Dermis microvascular lymphatic vessel endothelial cell (primary cell): ENCODE data around the gene ARHGEF40. TPM values are rescaled to one million over a fixed set of nuclear protein-coding genes. Genes with fewer than 3 reads are reported as not detected.

Experiments
- DNase-seq, 2 donors: peaks; one replicate each; pipeline versions ENCODE4 v3.0.0 to v3.0.0-alpha.2; 2010; ENCODE audit warnings: low read depth in 2 of 2
- total RNA-seq: library from RNA; depleted of rRNA; stranded (reverse); fragments of >200 nt; gene quantifications from 2 replicates; pipeline ENCODE4 v1.2.1, GENCODE V29; 2014

Gene ARHGEF40
- total RNA-seq, 1 donor from 2014 or later = 6.2 TPM

DNA sequence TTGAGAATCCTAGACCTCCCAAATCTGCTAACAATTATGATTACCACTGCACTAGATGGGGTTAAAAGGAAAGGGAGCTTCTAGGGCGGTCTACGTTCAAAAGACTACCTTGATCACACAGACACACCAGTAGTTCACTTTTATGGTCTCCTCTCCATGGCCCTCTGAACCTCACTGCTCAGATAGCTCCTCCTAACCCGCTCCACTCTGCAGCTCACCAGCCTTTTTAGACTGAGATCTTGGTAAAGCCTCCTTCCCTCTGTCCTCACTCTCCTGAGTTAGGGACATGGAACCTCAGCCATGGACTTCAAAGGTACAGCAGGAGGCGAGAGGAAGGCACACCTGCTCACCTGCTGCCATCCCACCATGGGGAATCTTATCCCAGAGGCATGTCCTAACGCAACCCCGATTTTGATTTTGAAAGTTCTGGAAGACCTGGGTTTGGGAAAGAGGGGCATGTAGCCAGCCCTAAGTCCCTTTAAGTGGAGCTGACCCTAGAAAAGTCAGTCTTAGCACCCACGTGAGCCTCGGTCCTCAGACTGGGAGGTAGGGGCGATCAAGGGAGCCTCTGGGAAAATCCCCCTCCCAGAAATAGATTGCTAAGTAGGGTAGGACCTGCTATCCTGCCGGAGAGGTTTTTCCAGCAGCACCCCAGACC lies 27.0 kb downstream of the ARHGEF40 start:
- DNase-seq = no peak

DNA sequence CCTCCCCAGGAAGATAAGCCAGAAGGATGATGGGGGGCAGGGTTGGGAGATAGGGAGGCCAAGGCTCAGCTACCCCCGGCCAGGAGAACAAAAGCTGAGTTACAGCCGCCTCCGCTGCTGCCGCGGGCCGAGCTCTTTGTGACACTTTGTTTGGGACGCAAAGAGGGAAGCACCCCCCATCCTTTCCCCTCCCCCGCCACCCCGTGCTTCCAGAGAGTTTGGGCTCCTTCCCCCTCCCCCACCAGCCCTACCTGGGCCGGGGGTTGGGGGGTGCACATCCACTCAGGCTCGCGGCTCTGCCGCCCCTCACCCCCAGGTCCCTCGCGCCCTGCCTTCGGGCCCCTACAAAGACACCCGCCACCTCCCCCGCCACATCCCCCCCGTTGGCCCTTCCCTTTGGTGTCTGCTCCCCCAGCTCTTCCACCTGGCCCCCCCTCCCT lies 27.6 kb downstream of the ARHGEF40 start:
- DNase-seq = no peak

DNA sequence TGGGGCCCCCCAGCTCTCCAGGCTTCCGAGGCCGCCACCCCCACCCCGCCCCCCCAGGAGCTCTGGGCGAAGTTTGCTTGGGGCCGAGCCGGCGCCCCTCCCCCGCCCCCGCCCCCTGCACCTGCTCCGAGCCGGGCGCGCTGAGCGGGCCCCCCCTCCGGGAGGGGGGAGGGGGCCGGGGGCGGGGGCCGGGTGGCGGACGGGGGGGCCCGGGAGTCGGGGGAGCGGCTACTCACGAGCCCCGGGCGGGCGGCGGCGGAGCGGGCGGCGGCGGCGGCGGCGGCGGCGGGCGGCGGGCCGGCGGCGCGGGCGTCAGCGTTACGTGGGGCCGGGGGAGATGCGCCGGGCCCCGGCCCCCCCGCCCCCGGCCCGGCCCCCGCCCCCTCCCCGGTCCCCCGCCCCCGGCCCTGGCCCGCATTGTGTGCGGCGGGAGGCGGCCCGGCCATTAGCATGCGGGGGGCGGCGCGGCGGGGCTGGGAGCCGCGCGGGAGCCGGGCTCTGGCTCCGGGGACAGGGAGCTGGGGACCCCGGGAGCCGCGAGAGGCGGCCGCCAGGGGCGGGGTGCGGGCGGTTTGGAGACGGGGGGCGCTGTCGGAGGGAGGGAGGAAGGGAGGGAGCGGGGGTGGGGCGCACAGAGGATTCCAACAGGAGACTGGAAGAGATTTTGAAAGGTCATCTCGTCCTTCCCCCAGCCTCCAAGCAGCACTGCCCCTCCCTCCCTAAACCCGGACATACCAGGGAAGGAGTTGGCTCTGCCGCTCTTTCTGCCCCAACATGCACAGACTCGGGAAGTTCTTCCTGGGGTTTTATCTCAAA lies 28.2 kb downstream of the ARHGEF40 start, which contains the start of gene ZNF219:
Gene ZNF219, minus strand, starts transcription at position 580 of the 816 bp plus-strand sequence. CDS start 5,064 bp downstream, outside the sequence.
- DNase-seq = peak in 1 of 2 donors; percentile 49

DNA sequence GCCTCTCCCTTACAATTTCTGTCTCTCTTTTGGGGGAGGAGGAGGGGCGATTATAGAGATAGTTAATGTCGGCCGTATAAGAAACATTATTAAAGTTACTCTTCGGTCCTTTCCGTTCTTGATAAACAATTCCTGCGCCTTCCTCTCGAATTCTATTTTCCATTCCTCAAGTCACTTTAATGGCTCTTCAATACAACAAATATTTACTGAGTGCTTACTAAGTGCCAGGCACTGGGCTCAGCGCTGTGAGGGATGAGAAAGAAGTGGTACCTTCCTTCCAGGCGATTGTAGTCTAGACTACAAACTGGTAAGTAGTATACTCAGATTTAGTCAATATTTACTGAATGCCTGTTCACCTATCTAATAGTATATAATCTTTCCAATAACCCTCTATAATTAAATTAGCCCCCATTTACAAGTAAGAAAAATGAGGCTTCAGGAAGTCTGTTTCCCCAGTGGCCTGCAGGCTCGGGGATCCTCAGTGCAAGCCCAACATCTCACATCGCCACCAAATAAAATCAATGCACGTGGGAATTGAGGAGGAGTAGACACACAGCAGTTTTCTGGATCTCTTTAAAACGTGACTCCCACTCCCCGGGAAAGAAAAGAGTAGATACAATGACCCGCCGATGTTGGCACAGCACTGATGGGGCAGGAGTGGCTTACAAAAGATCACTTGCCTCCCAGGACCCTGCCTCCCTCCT lies 28.9 kb downstream of the ARHGEF40 start:
- DNase-seq = no peak

DNA sequence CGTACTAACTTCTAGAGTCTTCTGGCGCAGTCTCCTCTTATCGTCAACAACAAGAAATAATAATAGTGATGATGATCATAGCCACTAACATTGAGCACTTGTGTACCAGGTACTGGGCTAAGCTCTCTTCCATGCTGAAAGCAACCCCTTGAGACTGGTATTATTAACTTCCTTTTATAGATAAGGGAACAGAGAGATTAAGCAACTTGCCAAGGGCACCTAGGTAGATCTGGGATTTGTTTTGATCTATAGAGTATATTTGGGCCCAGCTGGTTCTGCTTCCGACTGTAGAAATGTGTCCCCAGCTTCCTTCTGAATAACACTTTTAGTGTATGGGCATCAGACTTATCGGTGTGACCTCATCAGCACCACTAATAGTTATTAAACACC lies 29.5 kb downstream of the ARHGEF40 start:
- no peak for DNase-seq

DNA sequence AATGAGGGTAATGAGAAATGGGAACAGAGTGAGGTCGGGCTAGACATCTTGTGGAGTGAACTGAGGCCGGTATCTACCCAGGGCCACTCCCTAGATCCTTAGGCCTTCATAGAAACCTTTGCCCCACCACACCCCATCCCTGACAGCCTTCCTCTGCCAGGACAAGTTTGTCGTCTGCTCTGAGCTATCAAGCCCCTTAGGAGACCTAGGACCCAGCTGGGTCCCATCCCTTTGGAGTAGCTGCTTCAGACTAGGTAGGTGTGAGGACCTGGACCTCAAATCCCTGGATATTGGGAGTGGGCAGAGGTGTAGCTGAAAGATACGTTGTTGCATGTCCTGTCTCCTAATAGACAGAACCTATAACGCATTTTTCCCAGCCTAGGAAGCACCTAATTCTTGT lies 30.8 kb downstream of the ARHGEF40 start, which contains the start of gene TMEM253:
Gene TMEM253, plus strand, starts transcription at position 136 of the 400 bp plus-strand sequence. CDS start 278 bp downstream, outside the sequence.
- DNase-seq = no peak

DNA sequence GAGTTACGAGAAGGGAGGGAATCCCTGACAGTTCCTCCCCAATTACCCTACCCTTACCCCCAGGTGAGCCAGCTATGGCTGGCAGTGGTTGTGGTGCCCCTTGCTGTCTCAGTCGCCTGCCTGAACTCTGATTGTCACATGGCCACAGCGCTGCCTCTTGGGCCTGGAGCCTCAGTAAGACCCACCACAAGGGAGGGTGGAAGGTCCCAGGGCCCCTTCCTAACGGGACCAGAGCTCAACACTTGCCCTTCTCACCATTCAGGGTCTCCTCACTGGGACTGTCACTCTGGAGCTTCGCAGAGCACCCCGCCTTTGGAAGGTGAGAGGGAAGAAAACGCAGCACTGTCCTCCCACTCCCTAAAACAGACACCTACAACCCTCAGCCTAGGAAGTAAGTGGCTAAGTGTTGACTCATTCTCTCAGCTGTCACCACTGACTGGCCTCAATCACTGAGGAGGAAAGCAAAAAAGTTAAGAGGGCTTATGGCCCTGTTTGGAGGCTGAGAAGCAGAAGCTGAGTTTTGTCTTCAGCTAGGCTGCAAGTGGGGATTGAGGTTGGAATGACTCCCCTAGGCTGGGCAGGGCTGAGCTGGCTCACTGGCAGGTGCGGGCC lies 31.8 kb downstream of the ARHGEF40 start:
- DNase-seq = no peak

DNA sequence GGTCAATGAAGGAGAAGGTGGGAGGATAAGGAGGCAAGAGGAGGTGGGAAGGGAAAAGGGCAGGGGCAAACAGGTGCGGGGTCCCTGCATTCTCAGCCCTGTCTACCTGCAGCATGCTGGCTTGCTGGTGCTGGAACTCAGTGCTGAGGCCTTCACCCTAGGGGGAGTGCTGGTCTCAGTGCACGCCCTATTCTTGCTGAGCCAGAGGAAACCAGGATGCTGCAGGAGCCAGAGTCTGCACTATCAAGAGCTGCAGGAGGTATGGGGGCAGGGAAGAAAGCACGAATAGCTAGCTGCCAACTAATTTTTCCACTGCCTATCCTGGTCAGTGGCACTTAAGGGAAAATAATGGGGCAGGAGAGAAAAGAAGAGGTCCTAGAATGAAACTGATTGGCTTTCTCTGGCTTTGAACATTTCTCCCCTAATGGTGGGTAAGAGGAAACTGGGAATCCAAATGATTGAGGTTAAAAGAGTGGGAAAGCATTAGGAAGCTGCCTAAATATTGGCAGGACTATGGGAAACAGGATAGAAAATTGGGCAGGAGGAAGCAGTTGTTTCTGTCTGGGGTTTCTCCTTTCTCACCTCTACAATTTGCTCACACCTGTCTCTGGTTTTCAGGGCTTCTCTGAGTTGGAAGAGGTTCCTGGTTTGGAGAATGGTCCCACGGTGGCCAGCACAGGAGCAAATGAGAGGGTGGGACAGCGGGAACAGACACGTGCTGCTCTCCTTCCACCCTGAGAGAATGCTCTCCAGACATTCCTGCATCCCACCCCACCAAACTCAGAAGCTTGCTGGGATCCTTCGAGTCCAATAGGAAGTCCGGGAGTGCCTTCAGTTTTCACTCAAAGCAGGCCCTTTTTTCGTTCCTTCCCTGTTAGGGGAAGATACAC lies 32.7 kb downstream of the ARHGEF40 start:
- DNase-seq = no peak

DNA sequence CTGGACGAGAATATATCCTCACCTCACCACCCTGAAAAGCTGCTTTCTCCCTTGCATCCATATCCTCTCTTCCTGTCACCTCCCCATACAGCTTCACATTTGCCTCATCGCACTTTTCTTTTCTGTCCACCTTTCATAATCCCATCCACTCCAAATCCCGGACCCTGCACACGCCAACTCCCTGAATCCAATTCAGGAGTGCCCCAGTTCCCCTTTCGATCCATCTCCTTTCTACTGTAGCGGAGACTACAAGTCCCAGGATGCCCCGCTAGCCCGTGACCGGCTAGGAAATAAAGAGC lies 33.3 kb downstream of the ARHGEF40 start:
- no peak for DNase-seq

DNA sequence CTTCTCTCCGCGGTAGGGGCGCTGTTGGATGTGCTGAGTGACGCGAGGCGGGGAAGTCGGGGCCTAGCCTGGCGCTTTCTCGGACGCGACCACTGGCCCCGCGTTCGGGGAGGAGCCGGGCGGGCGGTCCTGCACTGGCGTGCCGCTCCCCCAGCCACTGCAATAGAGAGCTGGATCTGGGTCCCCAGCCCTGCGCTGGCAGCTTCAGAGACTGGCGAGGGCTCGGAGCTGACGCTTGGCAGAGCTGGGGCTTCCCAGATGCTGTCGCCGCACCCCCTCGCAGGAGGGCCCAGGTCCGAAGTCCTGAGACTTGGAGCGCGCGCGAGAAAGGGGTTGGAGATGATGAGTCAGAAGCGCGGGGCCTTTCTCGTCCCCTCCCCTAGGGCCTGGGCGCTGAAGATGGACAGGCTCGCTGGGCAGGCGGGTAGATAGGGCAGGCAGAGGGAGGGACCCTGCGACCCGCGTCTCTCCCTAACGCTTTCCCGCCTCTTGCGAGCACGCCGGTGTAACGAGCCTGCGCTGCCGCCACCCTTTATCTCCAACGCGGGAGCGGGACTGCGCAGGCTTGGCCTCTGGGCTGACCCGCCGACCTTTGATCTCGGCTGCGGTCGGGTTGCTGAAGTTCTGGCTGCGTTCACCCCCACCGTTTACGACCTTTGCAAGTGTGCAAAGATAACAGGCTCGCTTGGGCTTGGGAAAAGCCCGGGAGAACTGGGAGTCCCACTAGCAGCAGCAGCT lies 33.8 kb downstream of the ARHGEF40 start:
- peak; percentile 86 to 96 for DNase-seq

DNA sequence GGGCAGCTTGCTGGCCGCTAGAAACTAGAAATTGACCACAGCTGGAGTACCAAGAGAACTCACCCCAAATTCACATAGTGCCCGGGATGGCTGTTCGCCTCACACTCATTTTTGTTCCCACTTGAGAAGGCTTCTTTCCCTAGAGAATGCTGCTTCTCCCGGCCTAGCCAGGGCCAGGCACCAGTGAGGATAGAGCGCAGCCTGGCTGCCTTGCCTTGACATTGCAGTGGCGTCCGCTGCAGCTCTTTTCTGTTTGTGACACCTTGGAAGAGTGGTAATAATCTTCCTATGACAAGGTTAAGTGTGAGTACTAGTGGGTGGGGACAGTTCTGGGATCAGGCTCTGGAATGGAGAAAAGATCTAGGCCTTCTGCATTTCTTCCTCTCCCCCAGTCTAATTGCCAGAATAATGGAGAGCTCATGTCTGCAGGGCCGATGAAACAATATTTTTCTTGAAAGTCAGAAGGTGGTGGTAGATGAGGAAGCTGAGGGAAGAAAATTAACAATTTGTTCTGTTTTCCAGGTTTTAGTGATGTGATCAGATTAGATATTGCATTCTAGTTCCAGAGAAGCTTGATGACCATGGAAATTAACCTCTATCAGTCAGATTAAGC lies 34.5 kb downstream of the ARHGEF40 start:
- DNase-seq = peak; percentile 49 to 81

DNA sequence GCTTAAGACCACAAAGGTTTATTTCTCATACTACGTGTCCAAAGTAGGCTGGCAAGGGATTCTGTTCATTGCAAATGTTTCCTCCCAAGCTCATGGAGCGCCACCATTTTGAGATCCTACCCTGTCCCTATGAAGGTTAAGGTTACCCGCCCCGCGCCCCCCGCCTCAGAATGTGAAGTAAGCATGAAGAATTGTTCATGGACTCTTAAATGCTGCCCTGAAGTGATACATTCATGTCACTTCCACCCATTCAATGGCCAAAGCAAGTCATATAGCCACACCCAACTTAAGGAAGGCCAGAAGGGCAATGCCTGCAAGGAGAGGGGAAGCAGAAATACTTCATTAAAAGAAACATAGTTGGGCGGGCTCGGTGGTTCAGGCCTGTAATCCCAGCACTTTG lies 35.0 kb downstream of the ARHGEF40 start:
- no peak for DNase-seq

DNA sequence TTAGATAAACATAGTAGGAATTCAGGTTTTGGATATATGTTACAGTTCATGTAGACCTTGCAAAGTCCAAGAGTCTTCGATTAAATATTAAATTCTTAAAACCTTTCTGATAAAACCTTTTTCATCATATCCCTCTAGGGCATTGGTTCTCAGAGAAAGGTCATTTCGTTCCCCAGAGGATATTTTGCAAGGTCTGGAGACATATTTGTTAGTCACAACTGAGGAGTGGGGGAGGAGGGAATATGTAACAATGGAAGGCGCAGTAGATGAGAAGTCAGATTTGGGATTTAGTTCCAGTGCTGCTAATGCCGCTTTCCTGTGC lies 36.0 kb downstream of the ARHGEF40 start:
- DNase-seq = no peak

DNA sequence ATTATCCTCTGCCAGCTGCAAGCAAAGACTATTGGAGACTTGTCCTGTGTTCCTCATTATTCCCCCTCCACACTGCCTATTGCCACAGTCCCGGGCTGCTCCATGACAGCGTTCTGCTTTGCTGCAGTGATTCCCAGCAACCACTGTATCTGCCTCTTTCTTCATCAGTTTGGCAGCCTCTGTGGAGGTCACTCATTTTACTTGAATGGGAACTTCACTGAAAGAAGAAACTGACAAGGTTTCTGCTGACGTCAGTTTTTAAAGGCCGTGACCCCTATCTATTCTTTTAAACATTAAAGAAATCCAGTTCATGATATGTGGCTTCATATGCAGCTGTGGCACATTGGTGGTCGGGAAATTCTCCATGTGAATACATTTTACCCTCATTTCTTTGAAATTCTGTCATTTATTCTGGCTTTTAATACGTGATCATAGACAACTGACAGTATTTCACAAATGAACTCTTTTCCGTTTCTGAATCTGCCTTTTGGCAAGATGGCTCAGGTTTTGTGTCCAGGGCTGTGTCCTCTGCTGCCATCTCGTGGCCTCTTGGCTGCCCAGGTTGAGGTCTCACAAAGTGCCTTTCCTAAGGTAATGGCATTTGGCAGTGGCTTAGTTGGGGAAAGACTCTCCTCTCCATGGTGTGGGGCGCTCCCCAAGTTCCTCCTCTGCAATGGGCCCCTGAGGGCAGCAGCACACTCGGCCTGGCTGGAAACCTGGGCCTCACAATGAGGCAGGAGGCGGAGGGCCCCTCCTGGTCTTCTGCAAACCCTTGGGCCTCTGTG lies 36.6 kb downstream of the ARHGEF40 start:
- peak; percentile 65 to 72 for DNase-seq

DNA sequence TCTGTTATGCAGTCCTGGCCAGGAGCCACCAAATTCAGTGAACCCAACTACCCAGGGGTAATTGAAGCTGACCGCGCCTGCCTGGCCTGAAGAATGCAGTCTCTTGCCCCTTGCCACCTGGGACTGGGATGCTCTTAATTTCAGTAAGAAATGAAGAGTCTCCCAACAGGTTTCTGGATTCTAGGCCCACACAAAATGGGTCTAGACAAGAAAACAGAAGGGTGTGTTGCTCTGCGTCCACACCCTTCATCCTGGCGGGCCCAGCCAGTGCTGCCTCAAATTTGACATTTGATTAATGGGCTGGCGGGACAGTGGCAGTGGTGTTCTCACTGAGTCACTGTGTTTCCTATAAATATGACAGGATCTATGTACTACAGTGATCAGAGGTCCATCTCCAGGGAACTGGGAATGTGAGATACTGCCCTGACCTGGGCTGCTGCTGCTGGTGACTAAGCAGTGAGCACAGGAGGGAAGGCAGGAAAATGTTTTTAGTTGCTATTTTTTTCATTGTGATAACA lies 37.2 kb downstream of the ARHGEF40 start:
- peak in 1 of 2 donors; percentile 36 for DNase-seq

DNA sequence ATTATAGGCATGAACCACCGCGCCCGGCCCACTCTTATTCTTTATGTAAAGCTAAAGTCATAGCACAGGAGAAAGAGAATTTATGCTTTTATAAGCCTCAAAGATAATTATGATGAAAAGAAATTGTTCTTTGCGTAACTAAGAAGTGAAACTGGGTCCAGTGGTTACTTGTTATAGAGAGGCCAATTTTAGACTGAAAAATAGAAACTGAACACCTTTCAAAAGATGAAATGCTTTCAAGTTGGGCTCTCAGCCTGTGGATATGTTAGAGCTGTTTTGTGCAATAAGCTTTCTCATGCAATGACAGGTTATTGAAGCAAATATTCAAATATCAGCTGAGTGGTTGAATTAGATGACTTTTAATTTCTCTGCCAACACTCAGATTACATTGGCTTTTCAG lies 38.7 kb downstream of the ARHGEF40 start:
- no peak for DNase-seq

DNA sequence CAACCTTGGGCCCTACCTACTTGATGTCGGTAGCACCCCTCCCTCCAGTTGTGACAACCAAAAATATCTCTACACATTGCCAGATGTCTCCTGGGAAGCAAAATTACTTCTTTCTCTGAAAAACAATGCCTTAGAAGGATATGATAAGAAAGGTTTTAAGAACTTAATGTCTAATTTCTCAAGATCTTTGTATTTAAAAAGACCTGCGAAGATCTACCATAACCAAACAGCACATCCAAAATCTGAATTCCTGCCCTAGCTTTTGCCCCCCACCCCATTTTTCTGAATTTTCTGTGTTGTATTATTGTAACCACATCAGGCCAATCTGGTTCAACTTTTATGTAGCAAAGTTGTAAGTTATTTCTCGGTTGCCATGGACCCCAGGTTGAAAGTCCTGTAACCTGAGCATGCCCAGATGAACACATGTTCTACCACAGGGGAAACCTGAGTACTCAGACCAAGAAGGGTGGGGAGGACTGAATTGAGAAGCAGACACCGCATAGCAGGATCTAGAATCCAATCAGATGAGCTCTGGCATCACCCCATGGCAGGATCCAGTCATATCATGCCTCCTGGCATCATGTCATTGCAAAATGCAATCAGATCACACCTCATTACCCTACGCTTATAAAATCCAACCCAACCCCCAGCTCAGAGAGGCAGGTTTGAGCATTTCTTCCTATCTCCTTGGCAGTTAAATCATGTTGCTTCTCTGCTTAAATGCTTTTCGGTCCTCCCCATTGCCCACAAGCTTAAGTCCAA lies 39.5 kb downstream of the ARHGEF40 start:
- DNase-seq = no peak

DNA sequence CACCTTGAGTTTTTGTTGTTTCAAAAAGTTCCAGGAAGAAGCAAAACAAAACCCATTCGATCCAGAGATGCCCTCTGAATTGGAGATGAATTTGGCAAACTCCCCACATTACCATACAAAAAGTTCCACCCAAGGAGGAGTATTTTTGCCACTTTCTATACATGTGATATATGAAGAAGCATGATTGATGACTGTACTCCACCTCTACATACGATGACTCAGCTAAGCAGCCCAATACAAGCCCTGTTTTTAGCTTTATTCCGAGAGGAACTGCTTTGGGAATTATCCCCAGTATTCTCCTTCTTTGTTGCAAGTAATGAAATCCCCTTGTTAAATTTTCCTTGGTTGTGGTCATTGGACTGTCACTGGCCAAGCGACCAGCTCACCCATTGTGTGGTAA lies 42.2 kb downstream of the ARHGEF40 start:
- no peak for DNase-seq
